Cardiac fibroblast (primary cell): Measurements from ENCODE around the gene TNIP3.

Source experiments
- DNase-seq, 2 donors: peaks; one replicate each; pipeline versions ENCODE4 v3.0.0 to v3.0.0-alpha.2; 2010; ENCODE audit warnings: low read depth in 2 of 2
- H3K4me3 ChIP-seq, 2 donors: replicated peaks in 1 of 2; 1 replicate in 1 of 2; 2 replicates in 1 of 2; pipeline ENCODE4 v1.5.1; 2011; ENCODE audit warnings: low read depth in 2 of 2, low read length in 2 of 2, mild to moderate bottlenecking in 2 of 2, moderate library complexity in 1 of 2
- TF ChIP-seq, protein P1 (sequence below): IDR thresholded peaks from one replicate; pipeline ENCODE4 v1.5.1; 2011; ENCODE audit warnings: low read depth, mild to moderate bottlenecking, low read length, inconsistent platforms

Gene TNIP3

GRCh38 chr4:121094297-121094966, 69.7 kb downstream of the TNIP3 start:
- no peak for DNase-seq
- no peak overlapping the region for H3K4me3 ChIP-seq
- TF ChIP-seq, protein P1, sequence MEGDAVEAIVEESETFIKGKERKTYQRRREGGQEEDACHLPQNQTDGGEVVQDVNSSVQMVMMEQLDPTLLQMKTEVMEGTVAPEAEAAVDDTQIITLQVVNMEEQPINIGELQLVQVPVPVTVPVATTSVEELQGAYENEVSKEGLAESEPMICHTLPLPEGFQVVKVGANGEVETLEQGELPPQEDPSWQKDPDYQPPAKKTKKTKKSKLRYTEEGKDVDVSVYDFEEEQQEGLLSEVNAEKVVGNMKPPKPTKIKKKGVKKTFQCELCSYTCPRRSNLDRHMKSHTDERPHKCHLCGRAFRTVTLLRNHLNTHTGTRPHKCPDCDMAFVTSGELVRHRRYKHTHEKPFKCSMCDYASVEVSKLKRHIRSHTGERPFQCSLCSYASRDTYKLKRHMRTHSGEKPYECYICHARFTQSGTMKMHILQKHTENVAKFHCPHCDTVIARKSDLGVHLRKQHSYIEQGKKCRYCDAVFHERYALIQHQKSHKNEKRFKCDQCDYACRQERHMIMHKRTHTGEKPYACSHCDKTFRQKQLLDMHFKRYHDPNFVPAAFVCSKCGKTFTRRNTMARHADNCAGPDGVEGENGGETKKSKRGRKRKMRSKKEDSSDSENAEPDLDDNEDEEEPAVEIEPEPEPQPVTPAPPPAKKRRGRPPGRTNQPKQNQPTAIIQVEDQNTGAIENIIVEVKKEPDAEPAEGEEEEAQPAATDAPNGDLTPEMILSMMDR, result no peak

- no peak for DNase-seq
- TF ChIP-seq, protein P1, result no peak
- no peak overlapping the region for H3K4me3 ChIP-seq
These were observed 70.9 kb downstream of the TNIP3 start for GRCh38 chr4:121093261-121093660.

DNA sequence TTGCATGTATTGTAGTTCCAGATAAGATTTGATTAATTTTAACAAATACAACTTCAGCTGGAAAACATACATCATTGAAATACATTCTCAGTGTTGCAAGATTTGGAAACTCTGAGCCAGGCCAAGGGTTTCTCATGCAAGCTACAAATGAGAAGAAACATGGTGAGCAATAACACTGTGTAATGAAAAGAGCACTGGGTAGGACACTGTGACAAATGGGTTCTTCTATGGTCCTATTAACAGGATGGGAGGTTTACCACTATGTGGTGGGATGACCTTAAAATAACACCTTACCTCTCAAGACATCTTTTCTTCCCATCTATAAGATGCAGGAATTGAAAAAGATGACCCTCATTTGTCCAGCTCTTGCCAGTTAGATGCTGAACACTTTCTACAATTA, 72.2 kb downstream of the TNIP3 start:
- TF ChIP-seq, protein P1, result no peak
- no peak overlapping the region for H3K4me3 ChIP-seq
- DNase-seq, result no peak

DNA sequence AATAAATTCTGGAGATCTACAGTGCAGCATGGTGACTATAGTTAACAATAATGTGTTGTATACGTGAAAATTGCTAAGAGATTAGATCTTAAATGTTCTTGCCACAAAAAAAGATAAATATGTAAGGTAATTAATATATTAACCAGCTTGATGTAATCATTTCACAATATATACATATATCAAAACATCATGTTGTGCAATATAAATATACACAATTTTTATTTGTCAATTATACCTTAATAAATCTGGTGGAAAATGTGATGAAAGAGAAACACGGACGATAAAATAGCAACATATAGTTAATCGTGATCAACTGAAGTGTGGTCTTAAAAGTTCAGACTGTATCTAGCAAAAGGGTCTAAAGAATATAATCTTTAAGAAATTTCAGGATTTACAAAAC, 75.3 kb downstream of the TNIP3 start:
- TF ChIP-seq, protein P1, result no peak
- DNase-seq, result no peak
- H3K4me3 ChIP-seq, result no peak overlapping the region
